T-cell (primary cell): ENCODE data around the gene PTPRD. TPM values are rescaled to one million over a fixed set of nuclear protein-coding genes. Genes with fewer than 3 reads are reported as not detected.

Experiments used
- ATAC-seq, 4 experiments: fragments of 200-7000 bp in 3 of 4; fragments of 150-1000 bp in 1 of 4; cut with Tn5 transposase; replicated peaks in 1 of 4; 1 replicate in 3 of 4; 2 replicates in 1 of 4; pipeline ENCODE4 v1.10.0; 2021; ENCODE audit warnings: moderate library complexity in 3 of 4, mild to moderate bottlenecking in 2 of 4, moderate number of reproducible peaks in 1 of 4
- CTCF ChIA-PET, 2 donors: fragments of 300-600 bp; sonication (Branson Sonifier 250); formaldehyde crosslinking; loops; one replicate each; lab custom pipeline; 2022; ENCODE audit warnings: antibody characterized with exemption in 2 of 2; lab: Charles Lee
- POLR2A ChIA-PET, 2 donors: fragments of 300-600 bp; sonication (Branson Sonifier 250); formaldehyde crosslinking; loops; one replicate each; lab custom pipeline; 2022; ENCODE audit warnings: antibody characterized with exemption in 2 of 2; lab: Charles Lee
- DNase-seq, 35 experiments: peaks; one replicate each; pipeline versions ENCODE4 v3.0.0 to v3.0.0-alpha.2; 2013 to 2023
- H3K27ac ChIP-seq: one replicate; pipeline ENCODE4 v1.5.1; 2013; ENCODE audit warnings: low read length
- H3K27me3 ChIP-seq, 2 experiments: replicated peaks in 1 of 2; 1 replicate in 1 of 2; 2 replicates in 1 of 2; pipeline versions ENCODE4 v1.6.1 to v1.7.0; 2013; ENCODE audit warnings: low read length in 1 of 2, mixed read lengths in 1 of 2; ENCODE audit not compliant: control insufficient read depth in 2 of 2, insufficient read depth in 2 of 2; ENCODE audit errors: extremely low read depth in 1 of 2
- H3K36me3 ChIP-seq, 2 donors: 1 replicate in 1 of 2; 2 replicates in 1 of 2; pipeline versions ENCODE4 v1.6.1 to v1.7.0; 2013; ENCODE audit warnings: low read length in 1 of 2; ENCODE audit not compliant: control insufficient read depth in 2 of 2, insufficient read depth in 1 of 2; ENCODE audit errors: extremely low read depth in 1 of 2
- H3K4me1 ChIP-seq, 2 experiments: 1 replicate in 1 of 2; 2 replicates in 1 of 2; pipeline versions ENCODE4 v1.6.1 to v1.7.0; 2013; ENCODE audit warnings: low read length in 2 of 2, mixed read lengths in 1 of 2; ENCODE audit not compliant: insufficient read depth in 2 of 2, control insufficient read depth in 1 of 2; ENCODE audit errors: extremely low read depth in 1 of 2
- H3K4me3 ChIP-seq, 2 donors: 1 replicate in 1 of 2; 2 replicates in 1 of 2; pipeline versions ENCODE4 v1.5.1 to v1.7.0; 2013; ENCODE audit warnings: mild to moderate bottlenecking in 2 of 2, low read length in 1 of 2, moderate library complexity in 1 of 2; ENCODE audit not compliant: control insufficient read depth in 1 of 2; ENCODE audit errors: extremely low read depth in 1 of 2
- H3K9me3 ChIP-seq: 2 replicates; pipeline ENCODE4 v1.7.0; 2013
- H3K27ac Mint-ChIP-seq, 2 donors: one replicate each; pipeline ENCODE4 v1.8.0; 2020 to 2021; ENCODE audit warnings: mild to moderate bottlenecking in 2 of 2, mixed read lengths in 2 of 2
- H3K27me3 Mint-ChIP-seq, 2 donors: one replicate each; pipeline ENCODE4 v1.8.0; 2021 to 2022; ENCODE audit warnings: mixed read lengths in 2 of 2
- H3K36me3 Mint-ChIP-seq: one replicate; pipeline ENCODE4 v1.8.0; 2021; ENCODE audit warnings: mixed read lengths
- H3K4me1 Mint-ChIP-seq, 3 donors: one replicate each; pipeline ENCODE4 v1.8.0; 2020 to 2022; ENCODE audit warnings: mixed read lengths in 3 of 3, mild to moderate bottlenecking in 1 of 3
- H3K4me3 Mint-ChIP-seq, 3 donors: one replicate each; pipeline ENCODE4 v1.8.0; 2020 to 2022; ENCODE audit warnings: mild to moderate bottlenecking in 3 of 3, mixed read lengths in 3 of 3, moderate library complexity in 3 of 3
- H3K9me3 Mint-ChIP-seq, 3 donors: one replicate each; pipeline ENCODE4 v1.8.0; 2020 to 2022; ENCODE audit warnings: mixed read lengths in 3 of 3
- WGBS: methylation state at CpG from one replicate; pipeline ENCODE4 v1.1.5; 2013; ENCODE audit warnings: missing lambda C conversion rate; ENCODE audit not compliant: insufficient coverage; 5-methylcytosine and 5-hydroxymethylcytosine counted together
- total RNA-seq, 35 experiments: library from RNA in 6 of 35; stranded (reverse) in 6 of 35; fragments of 120-200 nt in 1 of 35; gene quantifications; one replicate each; pipeline versions ENCODE4 v1.2.1 to v1.2.4 and lab custom pipeline; 2013 to 2026

PTPRD gene
- total RNA-seq, 5 donors from 2014 or later (not counting 1 experiment from before 2014, with no cell fraction given), result 0.13 to 0.61 (median 0.38) TPM; not detected in 2

GRCh38 chr9:8817335-8817734 lies 1795.5 kb downstream of the PTPRD start:
- POLR2A ChIA-PET, result no interaction called here
- H3K4me3 Mint-ChIP-seq, result no peak overlapping the region
- H3K27me3 ChIP-seq, result no peaks in the 10 kb centered on the region

DNA sequence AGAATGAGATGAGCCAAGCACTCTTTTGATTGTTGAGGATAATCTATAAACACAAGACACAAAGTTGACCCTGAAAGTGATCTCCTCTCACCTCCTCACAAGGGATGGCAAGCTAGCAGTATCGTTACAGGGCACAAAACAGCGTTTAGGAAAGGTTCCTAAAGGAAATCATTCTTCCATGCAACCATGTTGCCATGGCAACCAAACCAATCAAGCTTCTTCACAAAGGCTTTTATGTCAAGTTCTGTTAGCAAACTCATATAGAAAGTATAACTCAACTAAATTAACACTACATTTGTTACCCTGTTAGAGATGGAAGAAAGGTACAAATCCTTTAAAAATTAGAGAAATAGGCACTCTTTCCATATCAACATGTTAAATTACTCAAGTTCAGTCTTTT lies 1796.4 kb downstream of the PTPRD start:
- H3K27ac ChIP-seq, result no peak overlapping the region
- Mint-ChIP-seq H3K27me3 (no peaks in the 10 kb centered on the region), H3K27ac (no peak overlapping the region), H3K36me3 (no peaks in the 10 kb centered on the region), H3K4me1 (no peaks in the 10 kb centered on the region), H3K4me3 (no peak overlapping the region), H3K9me3 (no peaks in the 10 kb centered on the region)
- POLR2A ChIA-PET, result no interaction called here
- H3K4me3 ChIP-seq, result no peak overlapping the region
- no peak for ATAC-seq
- no peak for DNase-seq
- CTCF ChIA-PET, result no interaction called here
- no peaks in the 10 kb centered on the region for H3K9me3 ChIP-seq
- WGBS, result 39% methylated on average over 2 of the region's 2 CpGs
- H3K36me3 ChIP-seq, result no peaks in the 10 kb centered on the region
- no peaks in the 10 kb centered on the region for H3K4me1 ChIP-seq
- H3K27me3 ChIP-seq, result no peaks in the 10 kb centered on the region

More at GRCh38 chr9:8817335-8817734, 1795.5 kb downstream of the PTPRD start:
- DNase-seq, result no peak
- no peaks in the 10 kb centered on the region for H3K9me3 Mint-ChIP-seq
- CTCF ChIA-PET, result no interaction called here
- no peak for ATAC-seq
- no peak overlapping the region for H3K27ac Mint-ChIP-seq
- H3K27me3 Mint-ChIP-seq, result no peaks in the 10 kb centered on the region
- no peak overlapping the region for H3K4me3 ChIP-seq
- no peaks in the 10 kb centered on the region for H3K9me3 ChIP-seq
- H3K36me3 ChIP-seq, result no peaks in the 10 kb centered on the region
- no peaks in the 10 kb centered on the region for H3K4me1 ChIP-seq
- H3K36me3 Mint-ChIP-seq, result no peaks in the 10 kb centered on the region
- H3K27ac ChIP-seq, result no peak overlapping the region
- no peaks in the 10 kb centered on the region for H3K4me1 Mint-ChIP-seq

DNA sequence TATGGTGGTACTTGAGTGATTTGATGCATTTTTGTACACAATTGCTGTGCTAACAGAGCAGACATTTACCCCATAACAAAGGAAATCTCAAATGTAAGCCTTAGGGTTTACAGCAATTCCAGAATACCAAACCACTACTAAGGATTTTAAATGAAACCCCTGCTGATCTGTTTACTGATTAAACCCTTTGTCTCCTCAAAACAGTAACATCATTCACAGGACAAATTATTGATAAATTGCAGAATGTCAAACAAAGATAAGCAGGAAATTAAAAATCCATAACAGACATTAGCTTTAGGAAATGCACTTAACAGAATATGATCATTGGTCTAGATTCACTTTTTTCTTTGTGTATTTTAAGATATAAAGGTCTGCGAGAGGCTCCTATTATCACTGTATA lies 1796.9 kb downstream of the PTPRD start:
- Mint-ChIP-seq H3K4me3 (no peak overlapping the region), H3K4me1 (no peaks in the 10 kb centered on the region), H3K36me3 (no peaks in the 10 kb centered on the region), H3K27ac (no peak overlapping the region), H3K9me3 (no peaks in the 10 kb centered on the region), H3K27me3 (no peaks in the 10 kb centered on the region)
- no peaks in the 10 kb centered on the region for H3K4me1 ChIP-seq
- H3K9me3 ChIP-seq, result no peaks in the 10 kb centered on the region
- DNase-seq (no peak), ATAC-seq (no peak)
- no peaks in the 10 kb centered on the region for H3K27me3 ChIP-seq
- H3K27ac ChIP-seq, result no peak overlapping the region
- no peak overlapping the region for H3K4me3 ChIP-seq
- ChIA-PET POLR2A (no interaction called here), CTCF (no interaction called here)
- no peaks in the 10 kb centered on the region for H3K36me3 ChIP-seq
- no CpG with 5 or more reads among the region's 1 CpG for WGBS

GRCh38 chr9:8815219-8815618 lies 1797.6 kb downstream of the PTPRD start:
- POLR2A ChIA-PET, result no interaction called here
- Mint-ChIP-seq H3K4me3 (no peak overlapping the region), H3K27ac (no peak overlapping the region), H3K4me1 (no peaks in the 10 kb centered on the region), H3K36me3 (no peaks in the 10 kb centered on the region), H3K9me3 (no peaks in the 10 kb centered on the region), H3K27me3 (no peaks in the 10 kb centered on the region)
- DNase-seq (no peak), ATAC-seq (no peak)
- H3K27me3 ChIP-seq, result no peaks in the 10 kb centered on the region
- H3K36me3 ChIP-seq, result no peaks in the 10 kb centered on the region
- H3K9me3 ChIP-seq, result no peaks in the 10 kb centered on the region
- no peaks in the 10 kb centered on the region for H3K4me1 ChIP-seq
- H3K27ac ChIP-seq, result no peak overlapping the region
- CTCF ChIA-PET, result interaction anchor here in 1 of 2 donors (0.7 kb wide), 2 partner anchors 34 to 550 kb away, joined by 3 to 4 read pairs; no protein-coding TSS in a partner anchor
- no CpG with 5 or more reads among the region's 1 CpG for WGBS
- no peak overlapping the region for H3K4me3 ChIP-seq

GRCh38 chr9:8812888-8813287 lies 1799.9 kb downstream of the PTPRD start:
- H3K27me3 ChIP-seq, result no peaks in the 10 kb centered on the region
- H3K9me3 Mint-ChIP-seq, result no peaks in the 10 kb centered on the region
- POLR2A ChIA-PET, result no interaction called here
- ATAC-seq (no peak), DNase-seq (no peak)
- CTCF ChIA-PET, result no interaction called here
- H3K27ac Mint-ChIP-seq, result no peak overlapping the region
- no peak overlapping the region for H3K4me3 Mint-ChIP-seq
- no peak overlapping the region for H3K4me3 ChIP-seq
- H3K27me3 Mint-ChIP-seq, result no peaks in the 10 kb centered on the region
- no peaks in the 10 kb centered on the region for H3K36me3 ChIP-seq
- H3K4me1 Mint-ChIP-seq, result no peaks in the 10 kb centered on the region
- no peaks in the 10 kb centered on the region for H3K4me1 ChIP-seq
- no peak overlapping the region for H3K27ac ChIP-seq
- no peaks in the 10 kb centered on the region for H3K9me3 ChIP-seq
- 91% methylated on average over 4 of the region's 6 CpGs for WGBS
- H3K36me3 Mint-ChIP-seq, result no peaks in the 10 kb centered on the region

DNA sequence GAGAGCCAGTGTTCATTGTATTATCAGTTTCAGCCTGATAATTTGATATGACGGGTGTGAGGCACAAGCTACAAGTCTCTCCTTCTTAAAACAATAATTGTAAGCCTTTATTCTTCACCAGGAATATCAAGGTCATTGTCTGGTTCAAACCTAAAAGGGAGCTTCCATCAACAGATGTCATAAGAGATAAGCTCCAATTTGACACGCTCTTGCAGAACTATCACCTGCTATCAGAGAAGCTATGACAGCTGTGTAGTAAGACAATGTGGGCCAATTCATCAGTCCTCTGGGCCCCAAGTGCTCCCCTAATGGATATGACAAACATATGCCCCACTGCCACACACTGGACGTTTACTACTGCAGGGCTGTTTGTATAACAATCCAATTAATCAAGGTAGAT lies 1803.1 kb downstream of the PTPRD start:
- no peaks in the 10 kb centered on the region for H3K9me3 Mint-ChIP-seq
- 67% methylated on average over 1 of the region's 3 CpGs for WGBS

GRCh38 chr9:8806150-8806549 lies 1806.7 kb downstream of the PTPRD start:
- H3K4me1 Mint-ChIP-seq, result no peaks in the 10 kb centered on the region
- Histone ChIP-seq H3K4me3 (no peak overlapping the region), H3K36me3 (no peaks in the 10 kb centered on the region), H3K27ac (no peak overlapping the region), H3K9me3 (no peaks in the 10 kb centered on the region), H3K4me1 (no peaks in the 10 kb centered on the region), H3K27me3 (no peaks in the 10 kb centered on the region)
- no peak overlapping the region for H3K4me3 Mint-ChIP-seq
- no peaks in the 10 kb centered on the region for H3K9me3 Mint-ChIP-seq
- ChIA-PET CTCF (no interaction called here), POLR2A (no interaction called here)
- DNase-seq (no peak), ATAC-seq (no peak)
- no CpG with 5 or more reads among the region's 2 CpGs for WGBS
- no peaks in the 10 kb centered on the region for H3K27me3 Mint-ChIP-seq
- H3K36me3 Mint-ChIP-seq, result no peaks in the 10 kb centered on the region
- H3K27ac Mint-ChIP-seq, result no peak overlapping the region

More for the DNA sequence above, 1803.1 kb downstream of the PTPRD start:
- H3K36me3 Mint-ChIP-seq, result no peaks in the 10 kb centered on the region
- no peak overlapping the region for H3K27ac ChIP-seq
- ChIA-PET POLR2A (no interaction called here), CTCF (no interaction called here)
- ATAC-seq (no peak), DNase-seq (no peak)
- no peaks in the 10 kb centered on the region for H3K9me3 ChIP-seq
- H3K36me3 ChIP-seq, result no peaks in the 10 kb centered on the region
- no peaks in the 10 kb centered on the region for H3K4me1 Mint-ChIP-seq
- H3K27ac Mint-ChIP-seq, result no peak overlapping the region
- H3K27me3 ChIP-seq, result no peaks in the 10 kb centered on the region
- H3K4me1 ChIP-seq, result no peaks in the 10 kb centered on the region
- H3K4me3 Mint-ChIP-seq, result no peak overlapping the region
- no peak overlapping the region for H3K4me3 ChIP-seq
- no peaks in the 10 kb centered on the region for H3K27me3 Mint-ChIP-seq
